Ectodermal cell (in vitro differentiated cells): ENCODE results near the gene SHTN1.

Source experiments
- H3K27ac ChIP-seq: 2 replicates; pipeline ENCODE4 v1.7.0; 2013; ENCODE audit warnings: mild to moderate bottlenecking, low read depth, low read length; ENCODE audit not compliant: insufficient read depth, poor library complexity, severe bottlenecking
- H3K27me3 ChIP-seq: 2 replicates; pipeline ENCODE4 v1.7.0; 2013; ENCODE audit warnings: mild to moderate bottlenecking, low read length; ENCODE audit not compliant: insufficient read depth, control insufficient read depth, poor library complexity, severe bottlenecking
- H3K36me3 ChIP-seq: one replicate; pipeline ENCODE4 v1.7.0; 2013; ENCODE audit warnings: low read length; ENCODE audit not compliant: control insufficient read depth, insufficient read depth
- H3K4me1 ChIP-seq: one replicate; pipeline ENCODE4 v1.7.0; 2013; ENCODE audit warnings: low read length; ENCODE audit not compliant: control insufficient read depth, insufficient read depth
- H3K4me3 ChIP-seq: 2 replicates; pipeline ENCODE4 v1.7.0; 2013; ENCODE audit warnings: low read depth, low read length, control low read depth; ENCODE audit not compliant: insufficient read depth
- H3K9me3 ChIP-seq: 2 replicates; pipeline ENCODE4 v1.7.0; 2013; ENCODE audit warnings: mild to moderate bottlenecking, low read length, moderate library complexity; ENCODE audit not compliant: control insufficient read depth
- WGBS, 2 experiments: methylation state at CpG; one replicate each; pipeline ENCODE4 v1.1.7; 2013; ENCODE audit warnings: missing lambda C conversion rate in 2 of 2; 5-methylcytosine and 5-hydroxymethylcytosine counted together

Gene SHTN1

GRCh38 chr10:116919706-116920105 is 85.3 kb downstream of the SHTN1 start:
- no peak overlapping the region for H3K4me3 ChIP-seq

GRCh38 chr10:116919164-116919563 is 85.8 kb downstream of the SHTN1 start:
- Histone ChIP-seq H3K4me3 (no peak overlapping the region), H3K4me1 (no peaks in the 10 kb centered on the region), H3K36me3 (peaks cover 7% of the 10 kb centered on the region), H3K27ac (no peak overlapping the region), H3K9me3 (no peaks in the 10 kb centered on the region), H3K27me3 (no peaks in the 10 kb centered on the region)
- no CpG with 5 or more reads among the region's 2 CpGs for WGBS, 2 experiments

More at GRCh38 chr10:116919706-116920105, 85.3 kb downstream of the SHTN1 start:
- WGBS, 2 experiments = 49 to 90% methylated on average over 1 to 2 of the region's 2 CpGs
- H3K9me3 ChIP-seq = no peaks in the 10 kb centered on the region
- no peaks in the 10 kb centered on the region for H3K27me3 ChIP-seq
- no peaks in the 10 kb centered on the region for H3K4me1 ChIP-seq
- H3K36me3 ChIP-seq = peaks cover 7% of the 10 kb centered on the region
- no peak overlapping the region for H3K27ac ChIP-seq

- Histone ChIP-seq H3K36me3 (peaks cover 7% of the 10 kb centered on the region), H3K27ac (no peak overlapping the region), H3K4me3 (no peak overlapping the region), H3K9me3 (no peaks in the 10 kb centered on the region), H3K27me3 (no peaks in the 10 kb centered on the region), H3K4me1 (no peaks in the 10 kb centered on the region)
- 100% methylated on average over 2 of the region's 2 CpGs; no CpG with 5 or more reads in 1 of the 2 experiments for WGBS, 2 experiments
Measured at GRCh38 chr10:116918583-116918982, 86.4 kb downstream of the SHTN1 start.

DNA sequence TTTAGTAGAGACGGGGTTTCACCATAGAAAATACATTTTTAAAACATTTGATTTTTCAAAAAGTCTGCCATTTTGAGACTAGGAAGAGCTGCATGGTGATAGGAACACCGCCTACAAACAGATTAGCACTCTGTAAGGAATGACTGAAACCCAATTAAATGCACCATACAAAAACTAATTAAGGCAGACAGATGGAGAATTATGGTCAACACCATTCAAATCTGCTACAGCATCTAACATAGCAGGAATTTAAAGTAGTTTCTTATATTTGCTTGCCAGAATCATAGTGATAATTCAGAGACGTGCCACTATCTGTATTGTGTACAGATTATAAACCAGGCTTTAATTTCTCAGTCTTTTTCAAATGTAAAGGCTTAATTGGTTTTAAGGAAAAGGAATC is 87.5 kb downstream of the SHTN1 start:
- Histone ChIP-seq H3K4me3 (no peak overlapping the region), H3K36me3 (peaks cover 7% of the 10 kb centered on the region), H3K27ac (no peak overlapping the region), H3K27me3 (no peaks in the 10 kb centered on the region), H3K9me3 (no peaks in the 10 kb centered on the region), H3K4me1 (no peaks in the 10 kb centered on the region)
- WGBS, 2 experiments = 91 to 94% methylated on average over 2 to 3 of the region's 3 CpGs

- Histone ChIP-seq H3K4me3 (no peak overlapping the region), H3K27me3 (no peaks in the 10 kb centered on the region), H3K9me3 (no peaks in the 10 kb centered on the region), H3K36me3 (peaks cover 2% of the 10 kb centered on the region), H3K27ac (no peak overlapping the region), H3K4me1 (no peaks in the 10 kb centered on the region)
- WGBS, 2 experiments = 93 to 100% methylated on average over 2 of the region's 2 CpGs
Measured at GRCh38 chr10:116915340-116915739, 89.6 kb downstream of the SHTN1 start.

GRCh38 chr10:116913695-116914094 is 91.3 kb downstream of the SHTN1 start:
- H3K36me3 ChIP-seq = no peaks in the 10 kb centered on the region
- no peaks in the 10 kb centered on the region for H3K4me1 ChIP-seq
- H3K27ac ChIP-seq = no peak overlapping the region
- WGBS, 2 experiments = 100% methylated on average over 1 of the region's 1 CpG
- no peak overlapping the region for H3K4me3 ChIP-seq
- no peaks in the 10 kb centered on the region for H3K9me3 ChIP-seq
- H3K27me3 ChIP-seq = no peaks in the 10 kb centered on the region

- Histone ChIP-seq H3K4me3 (no peak overlapping the region), H3K36me3 (no peaks in the 10 kb centered on the region), H3K27ac (no peak overlapping the region), H3K4me1 (no peaks in the 10 kb centered on the region), H3K27me3 (no peaks in the 10 kb centered on the region), H3K9me3 (no peaks in the 10 kb centered on the region)
- 76 to 79% methylated on average over 1 of the region's 1 CpG for WGBS, 2 experiments
Measured at GRCh38 chr10:116912162-116912561, 92.8 kb downstream of the SHTN1 start.

GRCh38 chr10:116910910-116911309 is 94.1 kb downstream of the SHTN1 start:
- H3K27me3 ChIP-seq = no peaks in the 10 kb centered on the region
- no peak overlapping the region for H3K4me3 ChIP-seq

DNA sequence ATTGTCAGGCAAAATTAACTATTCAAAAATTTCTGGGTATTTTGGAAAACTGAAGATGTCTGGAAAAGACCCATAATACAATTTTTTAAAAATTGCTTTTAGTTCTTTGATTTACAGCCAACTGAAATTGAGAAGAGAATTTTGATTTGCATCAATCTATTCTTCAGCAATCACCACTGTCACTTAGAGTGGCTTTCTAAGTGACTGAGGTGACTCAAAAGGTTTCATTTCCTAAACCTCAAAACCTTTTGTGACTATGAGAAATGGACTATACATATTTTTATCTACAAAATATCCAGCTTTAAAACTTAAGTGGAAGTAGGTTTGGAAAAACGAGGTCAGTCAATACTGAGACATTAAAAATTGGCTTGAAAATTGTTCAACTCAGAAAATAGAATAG is 95.7 kb downstream of the SHTN1 start:
- Histone ChIP-seq H3K36me3 (no peaks in the 10 kb centered on the region), H3K27me3 (no peaks in the 10 kb centered on the region), H3K9me3 (no peaks in the 10 kb centered on the region), H3K4me3 (no peak overlapping the region), H3K4me1 (no peaks in the 10 kb centered on the region), H3K27ac (no peak overlapping the region)
- WGBS, 2 experiments = 85% methylated on average over 1 of the region's 1 CpG; no CpG with 5 or more reads in 1 of the 2 experiments

More at GRCh38 chr10:116910910-116911309, 94.1 kb downstream of the SHTN1 start:
- H3K4me1 ChIP-seq = no peaks in the 10 kb centered on the region
- H3K27ac ChIP-seq = no peak overlapping the region
- 86 to 93% methylated on average over 3 of the region's 3 CpGs for WGBS, 2 experiments
- no peaks in the 10 kb centered on the region for H3K36me3 ChIP-seq
- no peaks in the 10 kb centered on the region for H3K9me3 ChIP-seq

- H3K4me1 ChIP-seq = no peaks in the 10 kb centered on the region
- H3K9me3 ChIP-seq = no peaks in the 10 kb centered on the region
- no peak overlapping the region for H3K4me3 ChIP-seq
- H3K27me3 ChIP-seq = no peaks in the 10 kb centered on the region
- no peak overlapping the region for H3K27ac ChIP-seq
- H3K36me3 ChIP-seq = no peaks in the 10 kb centered on the region
- 83 to 91% methylated on average over 6 of the region's 6 CpGs for WGBS, 2 experiments
Measured at GRCh38 chr10:116907245-116907987, 97.6 kb downstream of the SHTN1 start.
